Tracheal epithelial cell (primary cell): ENCODE data around the gene OR6Q1. TPM values are rescaled to one million over a fixed set of nuclear protein-coding genes. Genes with fewer than 3 reads are reported as not detected.

ENCODE experiments used
- total RNA-seq: library from RNA; depleted of rRNA; stranded (reverse); fragments of >200 nt; gene quantifications from 2 replicates; pipeline ENCODE4 v1.2.1, GENCODE V29; 2014

OR6Q1 gene, protein sequence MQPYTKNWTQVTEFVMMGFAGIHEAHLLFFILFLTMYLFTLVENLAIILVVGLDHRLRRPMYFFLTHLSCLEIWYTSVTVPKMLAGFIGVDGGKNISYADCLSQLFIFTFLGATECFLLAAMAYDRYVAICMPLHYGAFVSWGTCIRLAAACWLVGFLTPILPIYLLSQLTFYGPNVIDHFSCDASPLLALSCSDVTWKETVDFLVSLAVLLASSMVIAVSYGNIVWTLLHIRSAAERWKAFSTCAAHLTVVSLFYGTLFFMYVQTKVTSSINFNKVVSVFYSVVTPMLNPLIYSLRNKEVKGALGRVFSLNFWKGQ
- total RNA-seq = not detected in 2 replicates

GRCh38 chr11:58030653-58031052 lies at the start of gene OR6Q1:
Gene OR6Q1 (plus strand): TSS chr11:58030953. CDS start chr11:58030953, 0 bp downstream.

DNA sequence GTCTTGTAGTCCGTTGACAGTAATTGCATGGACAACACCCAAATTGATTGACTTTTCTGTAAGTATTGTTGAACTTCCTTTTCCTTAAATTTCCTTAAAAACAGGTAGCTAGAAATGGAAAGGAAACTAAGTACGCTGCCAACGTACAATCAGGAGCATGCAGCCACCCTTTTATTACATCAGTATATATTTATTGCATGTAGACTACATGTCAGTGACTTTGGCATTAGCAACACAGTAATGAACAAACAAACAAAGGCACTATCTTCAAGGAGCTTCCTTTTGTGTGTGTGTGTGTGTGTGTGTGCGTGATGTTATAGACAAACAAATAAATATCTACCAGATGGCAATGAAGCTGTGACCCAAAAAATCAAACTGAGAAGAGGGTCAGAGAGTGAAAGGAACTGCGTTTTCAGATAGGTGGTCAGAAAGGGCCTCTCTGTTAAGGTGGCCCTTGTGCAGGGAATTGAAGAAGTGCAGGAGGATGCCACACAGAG lies 7.3 kb upstream of the OR6Q1 start, which contains the start of gene OR9Q1:
Gene OR9Q1 (plus strand): TSS at position 447 of the 497 bp plus-strand sequence. CDS start 155,564 bp downstream, outside the sequence.

Other genes with a start within 250 kb of the OR6Q1 start
- gene OR9Q1, start 7.1 kb upstream of the OR6Q1 start, total RNA-seq = not detected in 2 replicates
- not detected in 2 replicates for gene OR9I1, start 94.6 kb downstream of the OR6Q1 start, total RNA-seq
- gene OR9Q2, start 158.1 kb downstream of the OR6Q1 start, total RNA-seq = not detected in 2 replicates
- not detected in 2 replicates for gene OR1S2, start 173.2 kb downstream of the OR6Q1 start, total RNA-seq
- not detected in 2 replicates for gene OR1S1, start 181.8 kb downstream of the OR6Q1 start, total RNA-seq
- not detected in 2 replicates for gene OR10Q1, start 198.0 kb downstream of the OR6Q1 start, total RNA-seq
- not detected in 2 replicates for gene OR10W1, start 237.3 kb downstream of the OR6Q1 start, total RNA-seq